Activated CD4-positive, CD25-positive, alpha-beta regulatory T cell (primary cell): Measurements from ENCODE around the gene QPRT.
"Not testable (repeated sequence)": the region's sequence is repeated elsewhere in the genome, so short reads cannot be mapped to it uniquely, and the experiment has no call there.

Source experiments
- DNase-seq, 4 experiments: peaks; one replicate each; lab custom pipeline; 2025; lab: John Stamatoyannopoulos, UW

Gene QPRT

DNA sequence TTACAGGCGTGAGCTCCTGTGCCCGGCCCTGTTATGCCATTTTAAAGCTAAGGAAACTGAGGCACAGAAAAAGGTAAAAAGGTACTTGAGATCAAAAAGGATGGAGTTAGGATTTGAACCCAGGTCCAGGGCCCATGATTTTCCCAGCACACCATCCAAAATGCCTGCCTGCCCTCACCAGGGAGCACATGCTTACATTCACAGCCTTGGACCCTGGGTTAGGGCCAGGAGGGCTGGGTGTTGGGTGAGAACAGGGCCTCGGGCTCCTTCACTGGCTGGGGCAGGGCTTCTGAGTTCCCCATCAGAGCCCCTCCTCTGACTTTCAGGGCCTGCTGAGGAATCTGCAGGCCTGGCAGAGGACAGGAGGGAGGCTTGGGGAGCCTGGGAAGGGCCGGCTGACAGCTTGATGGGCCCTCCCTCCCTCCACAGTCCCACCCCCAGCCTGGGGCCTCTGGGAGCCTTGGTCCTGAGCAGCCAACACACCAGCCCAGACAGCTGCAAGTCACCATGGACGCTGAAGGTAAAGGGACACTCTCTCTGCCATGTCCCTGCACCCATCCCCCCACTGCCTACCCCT is at the start of gene QPRT:
TSS of gene QPRT (plus strand) at position 490 of the 577 bp plus-strand sequence. CDS start at position 508, 18 bp downstream.
- DNase-seq = no peak

DNA sequence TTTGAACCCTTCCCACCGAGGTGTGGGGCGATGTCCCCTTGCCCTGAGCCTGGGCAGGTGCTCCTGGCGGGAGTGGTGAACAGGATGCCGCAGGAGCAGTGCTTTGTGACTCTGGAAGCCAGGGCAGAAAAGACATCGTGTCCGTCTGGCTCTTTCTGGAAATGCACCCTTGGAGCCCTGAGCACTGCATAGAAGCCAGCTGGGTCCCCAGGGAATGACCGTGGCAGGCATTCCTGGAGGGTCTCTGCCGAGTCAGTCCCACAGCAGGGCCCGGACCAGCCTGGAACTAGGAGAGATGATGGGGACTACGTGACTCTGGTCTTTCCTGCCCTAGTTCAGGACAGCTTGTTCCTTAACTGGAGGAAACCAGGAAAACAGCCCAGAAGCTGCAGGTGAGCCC is 49.7 kb upstream of the QPRT start:
- DNase-seq = not testable (repeated sequence)

DNA sequence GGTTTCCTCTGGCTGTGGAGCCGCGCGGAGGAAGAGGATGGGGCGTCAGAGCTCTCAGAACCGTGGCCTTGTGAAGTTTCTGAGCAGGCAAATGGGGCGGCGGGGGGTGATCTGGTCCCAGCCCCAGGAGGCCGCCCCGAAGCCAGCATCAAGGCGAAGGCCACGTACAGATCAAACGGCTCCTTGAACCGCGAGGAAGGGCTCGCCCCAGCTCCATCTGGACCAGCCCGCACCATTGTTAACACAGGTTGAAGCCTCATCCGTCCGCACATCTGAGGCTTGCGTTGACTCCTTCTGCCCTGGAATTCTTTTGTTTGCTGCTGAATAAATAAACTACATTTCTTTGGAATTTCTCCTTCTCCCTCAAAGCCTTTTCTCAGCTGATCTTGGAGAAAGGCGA is 47.3 kb upstream of the QPRT start:
- DNase-seq = not testable (repeated sequence)

GRCh38 chr16:29635902-29636301 is 43.1 kb upstream of the QPRT start:
- not testable (repeated sequence) for DNase-seq

DNA sequence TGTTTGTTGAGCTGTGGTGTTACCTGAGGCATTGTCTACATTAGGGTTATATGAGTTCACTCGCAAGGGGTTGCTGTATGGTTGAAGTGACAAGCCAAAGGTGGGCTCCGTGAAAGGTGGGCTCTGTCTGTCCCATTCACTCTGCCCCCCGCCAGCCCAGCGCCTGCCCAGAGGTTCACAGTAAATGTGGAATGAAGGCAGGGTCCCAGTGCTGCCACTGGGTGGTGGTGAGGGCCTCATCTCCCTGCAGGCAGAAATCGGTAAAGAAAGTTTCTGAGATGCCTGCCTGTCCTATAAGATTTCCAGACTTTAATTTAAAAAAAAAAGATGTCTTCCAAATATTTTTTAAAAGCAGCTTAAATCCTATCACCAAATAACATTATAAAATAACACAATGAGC is 42.6 kb upstream of the QPRT start:
- DNase-seq = not testable (repeated sequence)

- not testable (repeated sequence) for DNase-seq
Measured at GRCh38 chr16:29638751-29639150, 40.2 kb upstream of the QPRT start.

DNA sequence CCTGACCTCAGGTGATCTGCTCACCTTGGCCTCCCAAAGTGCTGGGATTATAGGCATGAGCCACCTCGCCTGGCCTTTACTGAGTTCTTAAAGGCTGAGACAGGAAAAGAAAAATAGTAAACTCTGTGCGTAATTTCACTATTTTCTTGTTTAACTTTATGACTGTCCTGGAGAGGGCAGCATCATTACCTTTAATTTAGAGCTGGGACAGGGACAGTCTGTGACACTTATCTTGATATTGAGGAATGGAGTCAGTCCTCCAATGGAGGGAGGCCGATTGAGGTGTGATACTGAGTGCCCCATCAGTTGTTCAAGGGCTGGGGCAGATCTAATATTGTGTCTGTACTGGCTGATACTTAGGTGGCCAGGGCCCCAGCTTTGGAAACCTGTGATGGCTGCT is 37.4 kb upstream of the QPRT start:
- DNase-seq = no peak

DNA sequence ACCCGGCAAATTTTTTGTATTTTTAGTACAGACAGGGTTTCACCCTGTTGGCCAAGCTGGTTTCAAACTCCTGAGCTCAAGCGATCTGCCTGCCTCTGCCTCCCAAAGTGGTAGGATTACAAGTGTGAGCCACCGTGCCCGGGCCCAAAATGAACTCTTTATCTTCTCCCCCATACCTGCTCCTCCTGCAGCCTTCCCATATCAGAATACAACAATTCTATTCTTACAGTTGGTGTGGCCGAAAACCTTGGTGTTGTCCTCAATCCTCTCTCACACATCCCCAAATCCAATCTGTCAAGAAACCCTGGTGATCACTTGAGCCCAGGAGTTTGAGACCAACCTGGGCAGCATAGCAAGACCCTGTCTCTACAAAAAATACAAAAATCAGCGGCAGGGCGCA is 35.4 kb upstream of the QPRT start:
- DNase-seq = no peak

DNA sequence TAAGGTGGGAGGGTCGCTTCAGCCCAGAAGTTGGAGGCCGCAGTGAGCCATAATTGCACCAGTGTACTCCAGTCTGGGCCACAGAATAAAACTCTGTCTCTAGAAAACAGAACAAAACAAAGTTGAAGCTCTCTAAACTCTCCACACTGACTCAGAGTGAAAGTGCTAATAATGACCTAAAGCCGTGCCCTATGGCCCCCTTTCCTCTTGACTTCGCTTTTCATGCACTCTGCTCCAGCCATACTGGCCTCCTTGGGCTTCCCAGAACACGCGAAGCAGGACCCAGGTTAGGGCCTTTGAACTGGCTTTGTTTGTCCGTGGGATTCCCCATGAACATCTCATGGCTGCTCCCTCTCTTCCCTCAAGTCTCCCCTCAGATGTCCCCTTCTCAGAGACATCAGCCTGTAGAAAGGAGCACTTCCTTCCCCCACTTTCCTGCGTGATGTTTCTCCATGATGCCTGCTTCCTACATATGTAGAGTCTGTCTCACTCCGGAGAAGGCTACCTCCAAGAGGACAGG is 34.6 kb upstream of the QPRT start:
- DNase-seq = no peak

DNA sequence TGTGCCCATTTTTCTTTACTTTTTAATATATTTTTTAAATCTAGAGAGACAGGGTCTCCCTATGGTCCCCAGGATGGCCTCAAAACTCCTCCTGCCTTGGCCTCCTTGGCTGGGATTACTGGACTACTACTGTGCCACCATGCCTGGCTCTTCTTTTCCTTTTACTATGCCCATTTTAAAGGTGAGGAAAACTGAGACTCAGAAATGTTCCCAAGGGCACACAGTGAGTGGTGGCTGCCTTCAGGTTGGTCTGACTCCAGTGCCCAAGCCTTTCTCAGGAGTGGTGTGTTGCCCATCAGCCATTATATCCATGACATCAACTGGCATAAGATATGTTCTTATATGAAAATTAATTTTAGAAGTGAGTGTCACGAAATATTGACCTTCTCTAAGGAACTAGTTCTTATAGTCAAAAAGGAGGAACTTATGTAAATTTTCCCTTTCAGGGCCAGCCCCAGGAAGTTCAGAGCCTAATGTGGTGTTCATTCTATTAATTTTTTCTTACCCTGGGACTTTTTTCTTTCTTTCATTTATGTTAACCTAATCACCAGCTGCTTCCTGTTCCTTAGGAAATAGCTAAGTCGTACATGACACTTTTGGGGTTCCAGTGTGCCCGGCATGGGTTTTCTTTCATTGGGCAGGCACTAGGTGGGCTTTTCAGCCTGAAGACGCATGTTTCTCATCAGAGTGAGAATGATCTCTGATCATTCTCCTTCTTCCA is 33.8 kb upstream of the QPRT start:
- DNase-seq = no peak

- DNase-seq = no peak
Measured at GRCh38 chr16:29645694-29646187, 33.2 kb upstream of the QPRT start.

DNA sequence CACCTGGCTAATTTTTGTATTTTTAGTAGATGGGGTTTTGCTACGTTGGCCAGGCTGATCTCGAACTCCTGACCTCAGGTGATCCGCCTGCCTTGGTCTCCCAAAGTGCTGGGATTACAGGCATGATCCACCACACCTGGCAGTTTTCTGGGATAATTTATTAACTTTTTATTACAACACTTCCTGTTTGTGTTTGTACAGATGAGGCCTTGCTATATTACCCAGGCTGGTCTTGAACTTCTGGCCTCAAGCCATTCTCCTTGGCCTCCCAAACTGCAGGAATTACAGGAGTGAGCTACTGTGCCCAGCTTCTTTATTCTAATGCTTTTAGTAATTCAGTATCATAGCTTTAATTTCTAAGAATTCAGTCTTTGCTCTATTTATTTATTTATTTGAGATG is 32.0 kb upstream of the QPRT start:
- no peak for DNase-seq

GRCh38 chr16:29649588-29650494 is 29.1 kb upstream of the QPRT start:
- no peak for DNase-seq

- no peak for DNase-seq
Measured at GRCh38 chr16:29650771-29651170, 28.2 kb upstream of the QPRT start.

DNA sequence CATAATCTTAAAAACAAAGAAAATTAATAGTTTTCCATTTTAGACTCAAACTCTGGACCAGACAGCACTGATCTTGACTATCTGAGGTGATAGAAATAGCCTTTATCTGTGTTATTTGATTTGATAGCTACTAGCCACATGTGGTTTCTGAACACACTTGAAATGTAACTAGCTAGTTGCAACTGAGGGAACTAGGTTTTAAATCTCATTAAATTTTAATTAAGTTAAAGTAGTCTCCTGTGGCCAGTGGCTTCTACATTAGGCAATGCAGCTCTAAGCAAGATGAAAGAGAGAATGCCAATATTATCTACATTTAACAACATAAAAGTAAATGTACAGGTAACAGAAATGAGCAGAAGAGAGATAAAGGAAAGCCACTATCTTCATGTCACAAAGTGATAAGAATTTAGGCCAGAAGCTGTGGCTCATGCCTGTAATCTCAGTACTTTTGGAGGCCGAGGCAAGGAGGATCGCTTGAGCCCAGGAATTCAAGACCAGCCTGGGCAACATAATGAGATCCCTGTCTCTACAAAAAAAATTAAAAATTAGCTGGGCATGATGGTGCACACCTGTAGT is 27.1 kb upstream of the QPRT start:
- DNase-seq = no peak

- no peak for DNase-seq
Measured at GRCh38 chr16:29653471-29653870, 25.5 kb upstream of the QPRT start.

- not testable (repeated sequence) for DNase-seq
Measured at GRCh38 chr16:29653890-29654289, 25.1 kb upstream of the QPRT start.

- DNase-seq = no peak
Measured at GRCh38 chr16:29656688-29657523, 22.1 kb upstream of the QPRT start.

DNA sequence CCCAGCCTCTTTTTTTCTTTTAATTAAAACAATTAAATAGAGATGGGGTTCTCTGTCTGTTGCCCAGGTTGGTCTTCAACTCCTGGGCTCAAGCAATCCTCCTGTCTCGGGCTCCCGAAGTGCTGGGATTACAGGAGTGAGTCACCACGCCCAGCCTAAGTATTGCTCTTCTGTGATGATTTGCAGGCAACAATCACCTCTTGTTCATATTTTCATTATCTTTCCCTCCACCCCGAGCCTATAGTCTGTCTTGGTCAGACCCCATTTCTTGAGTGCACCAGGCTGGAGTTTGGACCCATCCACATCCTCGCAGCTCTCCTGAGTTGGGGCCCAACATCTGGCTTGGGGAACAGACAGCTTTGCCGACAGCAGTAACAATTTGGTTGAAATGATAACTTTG is 20.3 kb upstream of the QPRT start:
- DNase-seq = no peak

- no peak for DNase-seq
Measured at GRCh38 chr16:29662000-29662728, 16.8 kb upstream of the QPRT start.

- peak in 1 of 4 experiments; percentile 7 for DNase-seq
Measured at GRCh38 chr16:29662729-29663015, 16.3 kb upstream of the QPRT start.
